ENCODE measurements around the gene C1QTNF5.

C1QTNF5 gene

GRCh38 chr11:119297938-119298337, 42.7 kb downstream of the C1QTNF5 start:
- in situ Hi-C loops (cut with MboI; ENCODE audit: low sequenced_read_pairs) = no loop called here

DNA sequence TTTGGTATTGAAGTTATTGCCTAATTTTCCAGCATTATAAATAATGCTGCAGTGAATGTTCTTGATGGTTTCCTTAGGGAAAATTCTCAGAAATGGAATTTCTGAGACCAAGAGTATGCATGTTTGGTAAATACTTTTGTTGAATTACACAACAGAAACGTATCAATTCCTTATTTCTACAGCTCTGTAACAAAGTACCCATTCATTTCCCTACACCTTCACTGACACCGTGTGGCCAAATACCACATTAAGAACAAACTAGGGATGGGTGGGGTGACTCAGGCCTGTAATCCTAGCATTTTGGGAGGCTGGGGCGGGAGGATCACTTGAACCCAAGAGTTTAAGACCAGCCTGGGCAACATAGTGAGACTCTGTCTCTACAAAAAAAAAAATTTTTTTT, 45.5 kb downstream of the C1QTNF5 start:
- in situ Hi-C loops (cut with MboI; ENCODE audit: low sequenced_read_pairs) = no loop called here

GRCh38 chr11:119293461-119293860, 47.2 kb downstream of the C1QTNF5 start:
- in situ Hi-C loops (cut with MboI; ENCODE audit: low sequenced_read_pairs) = no loop called here

- in situ Hi-C loops (cut with MboI; ENCODE audit: low sequenced_read_pairs) = no loop called here
Observed at GRCh38 chr11:119290894-119291497, 49.7 kb downstream of the C1QTNF5 start.

All from HL-60/S4 treated with retinoic acid at 250 ng/mL for 4 days and 3 days (cell line).